Measurements from ENCODE around the gene POGLUT2. TPM values are rescaled to one million over a fixed set of nuclear protein-coding genes. Genes with fewer than 3 reads are reported as not detected.
A peak's percentile ranks its signal among the peaks of the same experiment; 100 is the strongest.

POGLUT2 gene
- under 1 TPM; 0.22 to 0.37 TPM for total RNA-seq
- total RNA-seq = 1.8 to 6.1 reads per million in 2 donors

DNA sequence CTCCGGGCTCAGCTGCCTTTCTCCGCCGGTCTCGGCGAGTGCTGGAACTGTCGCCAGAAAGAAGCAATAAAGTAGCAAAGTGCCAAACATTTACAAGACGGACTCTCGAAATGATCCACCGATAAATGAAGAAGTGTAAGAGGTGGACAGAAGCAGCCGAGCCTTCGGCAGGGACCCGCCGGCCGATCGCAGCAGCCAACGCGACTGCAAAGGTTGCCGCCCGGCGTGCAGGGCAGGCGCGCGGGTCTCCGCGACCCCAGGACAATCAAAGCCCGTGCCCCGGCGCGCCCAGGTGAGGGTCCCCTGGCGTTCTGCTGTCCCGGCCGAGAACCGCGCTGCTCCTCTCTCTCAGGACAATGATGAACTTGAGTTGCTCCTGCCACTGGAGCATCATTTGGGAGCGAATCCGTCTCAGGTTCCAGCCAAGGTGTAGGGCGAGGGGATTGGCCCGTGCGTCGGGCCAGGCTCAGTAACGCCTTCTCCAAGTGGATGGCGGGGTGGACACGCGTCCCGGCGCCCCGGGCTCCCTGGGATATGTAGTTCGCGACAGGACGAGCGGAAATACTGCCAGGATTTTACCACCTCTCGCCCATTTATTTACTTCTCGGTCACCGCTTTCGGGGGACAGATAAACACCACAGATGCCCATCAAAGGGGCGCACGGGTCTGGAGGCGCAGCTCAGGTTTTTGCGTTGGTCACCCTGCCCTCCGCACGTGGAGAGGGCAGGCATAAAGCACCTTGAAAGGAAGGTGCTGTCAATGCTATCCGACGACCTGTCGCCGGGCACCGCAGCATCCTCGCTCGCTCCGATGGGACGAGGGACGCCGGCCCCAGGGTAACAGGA, at the start of gene POGLUT2, which contains the start of gene BIVM:
POGLUT2 (minus strand) TSS at position 396 of the 845 bp plus-strand sequence; CDS start at position 90, 306 bp downstream.
BIVM (plus strand) TSS at position 539 of the 845 bp plus-strand sequence. CDS start 8,149 bp downstream, outside the sequence.
- peak within 1 kb of the TSS; percentile 59 for H3K27ac Mint-ChIP-seq
- DNase-seq (peak; percentile 47 to 67 (median 58)), ATAC-seq (peak; percentile 82)
- H3K4me1 Mint-ChIP-seq = peaks cover 14% of the 10 kb centered on the region
- peaks cover 5% of the 10 kb centered on the region for H3K27me3 Mint-ChIP-seq
- peak within 1 kb of the TSS; percentile 93 for H3K4me3 Mint-ChIP-seq
- H3K36me3 Mint-ChIP-seq (ENCODE audit: low read depth) = no peaks in the 10 kb centered on the region
- H3K9me3 ChIP-seq (ENCODE audit: control insufficient read depth, low read length, poor library complexity, severe bottlenecking) = no peaks in the 10 kb centered on the region

GRCh38 chr13:102847272-102848234, 48.8 kb upstream of the POGLUT2 start:
- peaks cover 3% of the 10 kb centered on the region for H3K36me3 Mint-ChIP-seq (ENCODE audit: low read depth)
- no peaks in the 10 kb centered on the region for H3K27me3 Mint-ChIP-seq
- peak overlapping the region; percentile 97 for H3K4me3 Mint-ChIP-seq
- no peak for DNase-seq
- peak overlapping the region; percentile 99 for H3K27ac Mint-ChIP-seq
- H3K9me3 ChIP-seq (ENCODE audit: control insufficient read depth, low read length, poor library complexity, severe bottlenecking) = no peaks in the 10 kb centered on the region
- H3K4me1 Mint-ChIP-seq = peaks cover 32% of the 10 kb centered on the region
- ATAC-seq = no peak

- ATAC-seq (peak; percentile 63), DNase-seq (peak; percentile 17 to 23 (median 19))
- Mint-ChIP-seq H3K27ac (peak overlapping the region; percentile 99), H3K4me3 (peak overlapping the region; percentile 97), H3K27me3 (no peaks in the 10 kb centered on the region), H3K4me1 (peaks cover 30% of the 10 kb centered on the region), H3K36me3 (ENCODE audit: low read depth) (peaks cover 2% of the 10 kb centered on the region)
- H3K9me3 ChIP-seq (ENCODE audit: control insufficient read depth, low read length, poor library complexity, severe bottlenecking) = no peaks in the 10 kb centered on the region
These were observed 47.7 kb upstream of the POGLUT2 start for GRCh38 chr13:102846261-102847015.

GRCh38 chr13:102845630-102846260, 47.0 kb upstream of the POGLUT2 start, which contains the start of gene ERCC5:
Gene ERCC5, plus strand, starts transcription at chr13:102846032. Its CDS starts 235 bp downstream, at chr13:102846267.
- ATAC-seq (peak; percentile 79), DNase-seq (peak; percentile 81 to 95 (median 88))
- Mint-ChIP-seq H3K4me3 (peak within 1 kb of the TSS; percentile 97), H3K4me1 (peaks cover 30% of the 10 kb centered on the region), H3K27me3 (no peaks in the 10 kb centered on the region), H3K27ac (peak within 1 kb of the TSS; percentile 99), H3K36me3 (ENCODE audit: low read depth) (peaks cover 2% of the 10 kb centered on the region)
- H3K9me3 ChIP-seq (ENCODE audit: control insufficient read depth, low read length, poor library complexity, severe bottlenecking) = no peaks in the 10 kb centered on the region

DNA sequence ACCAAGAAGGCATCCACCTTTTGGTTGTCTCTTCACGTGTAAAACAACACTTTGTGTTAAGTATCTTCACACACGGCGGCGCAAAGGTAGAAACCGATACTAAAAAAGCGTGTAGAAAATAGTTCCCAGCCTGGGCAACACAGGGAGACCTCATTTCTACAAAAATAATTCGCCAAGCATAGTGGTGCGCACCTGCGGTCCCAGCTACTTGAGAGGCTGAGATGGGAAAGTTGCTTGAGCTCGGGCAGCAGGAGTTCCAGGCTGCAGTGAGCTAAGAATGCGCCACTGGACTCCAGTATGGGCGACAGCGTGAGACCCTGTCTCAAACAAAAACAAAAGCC, 46.5 kb upstream of the POGLUT2 start:
- peaks cover 25% of the 10 kb centered on the region for H3K4me1 Mint-ChIP-seq
- DNase-seq = no peak
- ATAC-seq = peak; percentile 42
- H3K27me3 Mint-ChIP-seq = no peaks in the 10 kb centered on the region
- H3K27ac Mint-ChIP-seq = peak overlapping the region; percentile 99
- peak overlapping the region; percentile 97 for H3K4me3 Mint-ChIP-seq
- H3K36me3 Mint-ChIP-seq (ENCODE audit: low read depth) = no peaks in the 10 kb centered on the region
- H3K9me3 ChIP-seq (ENCODE audit: control insufficient read depth, low read length, poor library complexity, severe bottlenecking) = no peaks in the 10 kb centered on the region

DNA sequence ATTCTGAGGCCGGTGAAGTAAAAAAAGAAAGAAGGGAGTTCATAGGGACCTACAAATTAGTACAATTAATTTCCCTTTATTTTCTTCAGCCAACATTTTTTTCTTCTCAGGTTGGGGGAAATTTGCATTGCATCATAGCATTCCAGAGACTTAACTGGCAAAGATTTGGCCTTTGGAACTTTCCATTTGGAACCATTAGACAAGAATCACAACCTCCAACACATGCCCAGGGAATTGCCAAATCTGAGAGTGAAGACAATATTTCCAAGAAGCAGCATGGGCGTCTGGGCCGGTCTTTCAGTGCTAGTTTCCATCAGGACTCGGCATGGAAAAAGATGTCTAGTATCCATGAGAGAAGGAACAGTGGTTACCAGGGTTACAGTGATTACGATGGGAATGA, 40.7 kb upstream of the POGLUT2 start:
- DNase-seq (no peak), ATAC-seq (no peak)
- H3K27me3 Mint-ChIP-seq = no peaks in the 10 kb centered on the region
- peaks cover 3% of the 10 kb centered on the region for H3K36me3 Mint-ChIP-seq (ENCODE audit: low read depth)
- no peak overlapping the region for H3K4me3 Mint-ChIP-seq
- H3K9me3 ChIP-seq (ENCODE audit: control insufficient read depth, low read length, poor library complexity, severe bottlenecking) = no peaks in the 10 kb centered on the region
- H3K27ac Mint-ChIP-seq = peak overlapping the region; percentile 29
- H3K4me1 Mint-ChIP-seq = peaks cover 4% of the 10 kb centered on the region

DNA sequence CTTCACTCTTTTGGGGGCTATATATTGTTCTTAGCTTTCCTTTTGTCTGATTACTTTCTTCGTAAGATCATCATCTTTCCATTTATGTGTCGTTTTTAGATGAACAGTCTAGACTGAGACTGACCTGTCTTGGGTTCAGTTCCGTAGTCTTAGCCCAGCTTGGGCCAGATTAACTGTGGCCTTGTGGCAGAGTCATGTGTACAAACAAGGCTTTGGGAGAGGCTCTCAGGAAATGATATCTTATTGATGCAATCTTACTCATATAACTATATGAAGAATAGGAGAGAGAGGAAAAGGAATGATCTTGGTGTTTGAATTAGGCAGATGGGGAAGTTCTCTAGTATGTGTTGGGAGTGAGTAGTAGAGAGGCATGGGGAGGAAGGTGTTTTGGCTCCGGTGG, 40.2 kb upstream of the POGLUT2 start:
- DNase-seq (no peak), ATAC-seq (no peak)
- H3K9me3 ChIP-seq (ENCODE audit: control insufficient read depth, low read length, poor library complexity, severe bottlenecking) = no peaks in the 10 kb centered on the region
- Mint-ChIP-seq H3K27me3 (no peaks in the 10 kb centered on the region), H3K4me1 (peaks cover 4% of the 10 kb centered on the region), H3K27ac (peak overlapping the region; percentile 29), H3K36me3 (ENCODE audit: low read depth) (peaks cover 3% of the 10 kb centered on the region), H3K4me3 (no peak overlapping the region)

GRCh38 chr13:102838273-102838672, 39.5 kb upstream of the POGLUT2 start:
- DNase-seq = no peak
- no peak overlapping the region for H3K4me3 Mint-ChIP-seq
- H3K9me3 ChIP-seq (ENCODE audit: control insufficient read depth, low read length, poor library complexity, severe bottlenecking) = no peaks in the 10 kb centered on the region
- no peak for ATAC-seq
- no peak overlapping the region for H3K27ac Mint-ChIP-seq
- H3K4me1 Mint-ChIP-seq = peaks cover 4% of the 10 kb centered on the region
- no peaks in the 10 kb centered on the region for H3K27me3 Mint-ChIP-seq
- peaks cover 3% of the 10 kb centered on the region for H3K36me3 Mint-ChIP-seq (ENCODE audit: low read depth)

- peaks cover 3% of the 10 kb centered on the region for H3K36me3 Mint-ChIP-seq (ENCODE audit: low read depth)
- no peaks in the 10 kb centered on the region for H3K9me3 ChIP-seq (ENCODE audit: control insufficient read depth, low read length, poor library complexity, severe bottlenecking)
- no peaks in the 10 kb centered on the region for H3K27me3 Mint-ChIP-seq
- no peak for ATAC-seq
- H3K4me3 Mint-ChIP-seq = no peak overlapping the region
- H3K27ac Mint-ChIP-seq = peak overlapping the region; percentile 11
- H3K4me1 Mint-ChIP-seq = peaks cover 4% of the 10 kb centered on the region
- DNase-seq = no peak
These were observed 37.7 kb upstream of the POGLUT2 start for GRCh38 chr13:102836471-102836870.

DNA sequence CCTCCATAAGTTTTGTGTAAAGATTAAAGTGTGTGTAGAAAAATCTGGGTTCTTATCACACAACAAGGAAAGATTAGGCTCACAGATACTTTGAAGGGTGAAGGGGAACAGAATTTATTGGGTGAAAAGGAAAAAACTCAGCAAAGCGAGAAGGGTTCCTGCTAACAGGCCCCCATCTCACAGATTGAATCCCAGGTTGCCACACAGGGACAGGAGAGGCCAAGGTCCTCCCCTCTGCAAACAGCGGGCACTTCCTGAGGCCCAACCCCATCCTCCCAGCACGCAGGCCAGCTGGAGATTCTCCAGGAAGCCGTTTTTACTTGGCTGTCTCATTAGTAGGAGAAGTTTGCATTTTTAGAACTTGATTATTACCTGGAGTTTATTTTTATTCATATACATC, 31.9 kb upstream of the POGLUT2 start:
- H3K4me3 Mint-ChIP-seq = no peak overlapping the region
- no peaks in the 10 kb centered on the region for H3K36me3 Mint-ChIP-seq (ENCODE audit: low read depth)
- H3K27ac Mint-ChIP-seq = peak overlapping the region; percentile 34
- no peak for ATAC-seq
- no peaks in the 10 kb centered on the region for H3K9me3 ChIP-seq (ENCODE audit: control insufficient read depth, low read length, poor library complexity, severe bottlenecking)
- no peak for DNase-seq
- H3K4me1 Mint-ChIP-seq = peaks cover 5% of the 10 kb centered on the region
- no peaks in the 10 kb centered on the region for H3K27me3 Mint-ChIP-seq

DNA sequence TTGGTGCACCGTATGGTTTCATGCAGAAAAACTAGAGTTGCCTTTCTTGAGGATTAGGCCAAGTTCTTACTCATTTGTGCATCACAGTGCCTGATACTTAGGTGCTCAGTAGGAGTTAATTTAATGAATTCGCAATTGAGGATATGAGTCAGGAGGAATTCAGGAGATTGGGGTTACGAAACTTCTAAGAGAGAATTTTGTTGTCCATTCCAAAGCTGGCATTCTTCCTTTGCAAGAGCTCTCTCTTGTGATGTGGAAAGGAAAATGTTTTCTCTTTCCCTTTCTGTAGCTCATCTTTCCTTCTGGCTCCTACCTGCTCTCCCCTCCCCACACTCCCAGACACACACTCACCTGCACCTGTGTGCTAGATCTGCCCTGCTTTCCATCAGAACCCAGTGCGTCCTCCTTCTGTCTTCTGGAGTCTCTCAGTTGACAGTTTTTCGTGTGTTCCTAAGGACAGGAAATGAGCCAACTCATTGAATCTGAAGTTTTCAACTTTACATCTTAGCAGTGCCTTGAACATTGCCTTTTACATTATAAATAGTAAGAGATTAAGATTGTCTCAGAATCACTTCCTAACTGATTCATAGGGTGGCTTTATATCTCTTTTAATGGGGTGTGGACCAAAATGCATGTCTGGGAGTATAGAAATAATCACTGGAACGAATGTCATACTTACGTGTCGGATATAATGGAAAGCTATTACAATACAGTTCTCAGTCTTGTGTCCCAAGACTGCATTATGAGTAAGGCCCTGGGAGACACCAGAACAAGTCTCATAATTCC, 27.3 kb upstream of the POGLUT2 start:
- Mint-ChIP-seq H3K27me3 (no peaks in the 10 kb centered on the region), H3K4me3 (no peak overlapping the region), H3K27ac (no peak overlapping the region), H3K4me1 (peaks cover 3% of the 10 kb centered on the region), H3K36me3 (ENCODE audit: low read depth) (peaks cover 8% of the 10 kb centered on the region)
- ATAC-seq = no peak
- no peaks in the 10 kb centered on the region for H3K9me3 ChIP-seq (ENCODE audit: control insufficient read depth, low read length, poor library complexity, severe bottlenecking)
- DNase-seq = no peak

Measured in T-helper 17 cell (primary cell).